Upper lobe of left lung (tissue), 6 donors: ENCODE results near the gene TMEM108. TPM values are rescaled to one million over a fixed set of nuclear protein-coding genes. Genes with fewer than 3 reads are reported as not detected.

Source experiments
- ATAC-seq, 2 donors: fragments of 200-7000 bp; cut with Tn5 transposase; one replicate each; pipeline ENCODE4 v1.9.1; 2022; ENCODE audit warnings: mild to moderate bottlenecking in 2 of 2, moderate library complexity in 2 of 2; ENCODE audit not compliant: low FRiP score in 2 of 2
- DNase-seq, 2 donors: peaks; one replicate each; pipeline ENCODE4 v3.0.0-alpha.2; 2019 to 2020
- H3K27ac ChIP-seq, 4 donors: fragments of 200-600 bp; sonication (generic); one replicate each; pipeline ENCODE4 v1.5.1; 2016 to 2019
- H3K27me3 ChIP-seq, 4 donors: fragments of 200-600 bp; sonication (generic); one replicate each; pipeline ENCODE4 v1.5.1; 2017 to 2019
- H3K36me3 ChIP-seq, 4 donors: fragments of 200-600 bp; sonication (generic); one replicate each; pipeline ENCODE4 v1.5.1; 2016 to 2019
- H3K4me1 ChIP-seq, 4 donors: fragments of 200-600 bp; sonication (generic); one replicate each; pipeline ENCODE4 v1.5.1; 2018 to 2019
- H3K4me3 ChIP-seq, 4 donors: fragments of 200-600 bp; sonication (generic); one replicate each; pipeline ENCODE4 v1.5.1; 2017 to 2019; ENCODE audit warnings: mild to moderate bottlenecking in 2 of 4, moderate library complexity in 1 of 4
- H3K9me3 ChIP-seq, 4 donors: fragments of 200-600 bp; sonication (generic); one replicate each; pipeline ENCODE4 v1.5.1; 2018 to 2019
- CTCF ChIP-seq, 6 experiments: fragments of 450-650 bp in 4 of 6; fragments of 200-600 bp in 2 of 6; sonication (generic) in 2 of 6; IDR thresholded peaks; one replicate each; pipeline ENCODE4 v1.5.1; 2016 to 2019; ENCODE audit warnings: antibody characterized with exemption in 6 of 6
- EP300 ChIP-seq, 4 donors: sonication (generic); formaldehyde crosslinking; IDR thresholded peaks; one replicate each; pipeline ENCODE4 v1.5.1; 2017; ENCODE audit warnings: antibody characterized with exemption in 4 of 4, control low read depth in 2 of 4
- POLR2A ChIP-seq, 4 donors: fragments of 450-650 bp; IDR thresholded peaks; one replicate each; pipeline ENCODE4 v1.5.1; 2016 to 2017; ENCODE audit warnings: antibody characterized with exemption in 4 of 4, mild to moderate bottlenecking in 2 of 4
- POLR2AphosphoS5 ChIP-seq, 2 donors: sonication (generic); formaldehyde crosslinking; IDR thresholded peaks; one replicate each; pipeline ENCODE4 v1.5.1; 2017; ENCODE audit warnings: antibody characterized with exemption in 2 of 2
- WGBS, 2 donors: methylation state at CpG; one replicate each; pipeline ENCODE4 v1.1.5; 2017 to 2018; 5-methylcytosine and 5-hydroxymethylcytosine counted together
- total RNA-seq, 6 donors: library from RNA; depleted of rRNA in 4 of 6; stranded (reverse); fragments of >200 nt in 4 of 6; gene quantifications; one replicate each; pipeline versions ENCODE4 v1.1.0 to v1.2.1, GENCODE V29; 2016 to 2021
- donor health status: DM: no; HTN: no; CAD: no; lungs with moderate emphysema.
- donor health status: DM: no; HTN: yes; CAD: no; lungs with severe emphysema.

TMEM108 gene
- total RNA-seq, 6 donors from 2014 or later, result 3.1 to 13.0 (median 7.9) TPM

GRCh38 chr3:133025546-133025945 lies 12.6 kb upstream of the TMEM108 start:
- no peak for DNase-seq
- WGBS, 2 donors, result 75 to 93% methylated on average over 3 of the region's 3 CpGs
- ATAC-seq, result no peak
- Histone ChIP-seq H3K27ac (no peak overlapping the region), H3K9me3 (no peaks in the 10 kb centered on the region), H3K36me3 (no peaks in the 10 kb centered on the region), H3K27me3 (no peaks in the 10 kb centered on the region), H3K4me3 (no peak overlapping the region), H3K4me1 (no peaks in the 10 kb centered on the region)
- TF ChIP-seq EP300 (IDR thresholded peaks at IDR 0.05) (no peak), CTCF (IDR thresholded peaks at IDR 0.05) (no peak), POLR2AphosphoS5 (IDR thresholded peaks at IDR 0.05) (no peak), POLR2A (IDR thresholded peaks at IDR 0.05) (no peak)

- no peaks in the 10 kb centered on the region for H3K9me3 ChIP-seq
- no peaks in the 10 kb centered on the region for H3K36me3 ChIP-seq
- H3K4me1 ChIP-seq, result peaks cover 0 to 2% (median under 1%) of the 10 kb centered on the region in 4 donors
- WGBS, 2 donors, result 90 to 91% methylated on average over 3 of the region's 3 CpGs
- DNase-seq (no peak), ATAC-seq (no peak)
- H3K27ac ChIP-seq, result no peak overlapping the region
- no peak overlapping the region for H3K4me3 ChIP-seq
- H3K27me3 ChIP-seq, result no peaks in the 10 kb centered on the region
- TF ChIP-seq CTCF (IDR thresholded peaks at IDR 0.05), result no peak
- no peak for TF ChIP-seq EP300 (IDR thresholded peaks at IDR 0.05)
- TF ChIP-seq POLR2AphosphoS5 (IDR thresholded peaks at IDR 0.05), result no peak
- TF ChIP-seq POLR2A (IDR thresholded peaks at IDR 0.05), result no peak
Observed at GRCh38 chr3:133032301-133032700, 5.9 kb upstream of the TMEM108 start.

- peaks cover 11 to 21% (median 18%) of the 10 kb centered on the region in 4 donors for H3K4me1 ChIP-seq
- TF ChIP-seq EP300 (IDR thresholded peaks at IDR 0.05) (no peak), POLR2AphosphoS5 (IDR thresholded peaks at IDR 0.05) (no peak), CTCF (IDR thresholded peaks at IDR 0.05) (no peak), POLR2A (IDR thresholded peaks at IDR 0.05) (no peak)
- no peaks in the 10 kb centered on the region for H3K27me3 ChIP-seq
- H3K36me3 ChIP-seq, result no peaks in the 10 kb centered on the region
- peak; percentile 25 to 75 for ATAC-seq
- H3K27ac ChIP-seq, result peak overlapping the region in 2 of 4 donors; percentile 64 to 85
- H3K4me3 ChIP-seq, result peak overlapping the region in 3 of 4 donors; percentile 82 to 87 (median 85)
- no peaks in the 10 kb centered on the region for H3K9me3 ChIP-seq
- WGBS, 2 donors, result 75 to 76% methylated on average over 9 of the region's 9 CpGs
- DNase-seq, result peak in 1 of 2 donors; percentile 50
Observed at GRCh38 chr3:133037436-133037835, 755 bp upstream of the TMEM108 start.

- DNase-seq, result peak; percentile 26 to 86
- Histone ChIP-seq H3K4me1 (peaks cover 11 to 21% (median 18%) of the 10 kb centered on the region in 4 donors), H3K27ac (peak overlapping the region; percentile 49 to 85 (median 64)), H3K9me3 (no peaks in the 10 kb centered on the region), H3K36me3 (no peaks in the 10 kb centered on the region), H3K27me3 (no peaks in the 10 kb centered on the region), H3K4me3 (peak overlapping the region; percentile 68 to 87 (median 84))
- ATAC-seq, result peak in 1 of 2 donors; percentile 63
- 2 to 11% methylated on average over 17 to 31 of the region's 31 CpGs for WGBS, 2 donors
- TF ChIP-seq POLR2AphosphoS5 (IDR thresholded peaks at IDR 0.05) (no peak), CTCF (IDR thresholded peaks at IDR 0.05) (no peak), POLR2A (IDR thresholded peaks at IDR 0.05) (no peak), EP300 (IDR thresholded peaks at IDR 0.05) (no peak)
Observed at GRCh38 chr3:133038731-133039375, 662 bp downstream of the TMEM108 start.
